GM21723 (cell line): ENCODE measurements around the gene MAJIN.
A peak's percentile ranks its signal among the peaks of the same experiment; 100 is the strongest.

ENCODE experiments used
- ATAC-seq: cut with Tn5 transposase; IDR thresholded peaks from one replicate; pipeline ENCODE4 v1.9.1; 2021; ENCODE audit warnings: mild to moderate bottlenecking, moderate library complexity; ENCODE audit not compliant: unreplicated experiment

MAJIN gene

DNA sequence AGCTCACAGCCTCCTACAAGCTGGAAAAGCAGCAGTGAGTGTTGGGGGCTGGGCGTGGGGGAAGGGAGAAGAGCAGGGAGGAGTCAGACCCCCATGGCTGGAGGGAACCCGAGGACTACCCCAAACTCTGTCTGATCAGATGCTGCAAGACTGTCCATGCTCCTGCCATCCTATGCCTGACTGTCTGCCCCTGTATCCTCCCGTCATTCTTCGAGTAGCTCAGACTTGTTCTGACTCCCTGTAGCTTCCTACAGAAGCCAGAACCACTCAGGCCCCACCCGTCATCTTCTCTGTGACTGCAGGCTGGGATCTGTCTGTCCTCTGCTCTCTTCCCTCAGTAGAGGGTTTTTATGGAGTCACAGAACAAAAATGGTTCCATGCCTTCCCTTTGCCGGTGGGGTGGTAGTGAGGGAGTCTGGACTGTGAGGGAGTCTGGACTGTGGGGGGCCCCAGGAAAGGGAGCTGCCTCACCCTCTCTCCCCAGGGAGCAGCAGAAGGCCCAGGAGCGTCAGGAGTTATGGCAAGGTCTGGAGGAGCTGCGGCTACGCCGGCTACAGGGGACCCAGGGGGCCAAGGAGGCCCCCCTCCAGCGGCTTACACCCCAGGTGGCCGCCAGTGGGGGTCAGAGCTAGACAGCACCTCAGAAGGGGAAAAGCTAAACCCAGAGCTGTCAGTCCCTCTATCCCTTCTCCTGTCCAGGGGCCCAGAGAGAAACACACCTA lies 38.5 kb downstream of the MAJIN start:
- ATAC-seq: no peak

DNA sequence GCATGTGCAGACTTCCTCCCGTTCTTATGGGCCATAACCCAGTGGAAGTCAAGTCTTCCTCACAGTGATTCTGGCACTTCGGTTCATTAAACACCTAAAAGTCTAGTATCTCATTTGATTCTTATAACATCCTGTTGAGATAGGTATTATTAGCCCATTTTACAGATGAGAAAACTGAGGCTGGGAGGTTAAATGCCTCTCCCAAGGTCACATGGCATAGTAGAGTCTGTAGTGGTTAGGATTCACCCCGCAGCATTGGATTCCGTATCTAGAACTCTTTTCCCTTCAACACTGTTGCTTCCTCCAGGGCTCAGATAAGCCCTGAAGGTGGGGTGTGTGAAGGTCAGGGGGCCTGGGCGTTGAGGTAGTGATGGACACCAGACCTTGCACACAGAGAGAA lies 39.6 kb downstream of the MAJIN start:
- ATAC-seq: no peak

DNA sequence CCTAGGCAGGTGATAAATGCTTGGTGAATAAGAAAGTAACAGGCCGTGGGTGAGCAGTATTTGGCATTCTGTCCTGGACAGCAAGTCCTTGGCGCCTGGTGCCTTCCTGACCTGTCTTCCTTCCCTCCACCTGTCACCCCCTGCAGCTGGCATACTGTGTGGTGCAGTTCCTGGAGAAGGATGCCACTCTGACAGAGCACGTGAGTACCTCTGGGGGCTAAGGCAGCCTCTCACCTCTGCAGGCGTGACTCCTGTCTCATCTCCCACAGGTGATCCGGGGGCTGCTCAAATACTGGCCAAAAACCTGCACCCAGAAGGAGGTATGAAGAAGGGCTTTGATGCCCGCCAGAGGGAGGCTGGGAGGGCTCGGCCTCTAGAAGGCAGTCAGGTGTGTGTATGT lies 40.6 kb downstream of the MAJIN start:
- ATAC-seq: no peak

DNA sequence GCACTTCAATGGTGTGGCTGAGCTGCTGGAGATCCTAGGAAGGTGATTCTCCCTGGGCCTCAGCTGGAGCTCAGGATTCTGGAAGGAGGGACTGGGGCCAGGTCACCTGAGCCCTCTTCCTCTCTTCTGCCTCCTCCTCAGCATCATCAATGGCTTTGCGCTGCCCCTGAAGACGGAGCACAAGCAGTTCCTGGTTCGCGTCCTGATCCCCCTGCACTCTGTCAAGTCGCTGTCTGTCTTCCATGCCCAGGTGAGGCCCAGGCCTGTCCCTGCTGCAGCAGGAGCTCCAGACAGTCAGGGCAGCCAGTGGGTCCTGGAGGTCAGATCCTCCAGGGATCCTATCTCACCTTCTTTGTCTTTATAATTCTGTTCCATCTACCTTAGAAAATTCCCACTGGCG lies 41.6 kb downstream of the MAJIN start:
- ATAC-seq: no peak

DNA sequence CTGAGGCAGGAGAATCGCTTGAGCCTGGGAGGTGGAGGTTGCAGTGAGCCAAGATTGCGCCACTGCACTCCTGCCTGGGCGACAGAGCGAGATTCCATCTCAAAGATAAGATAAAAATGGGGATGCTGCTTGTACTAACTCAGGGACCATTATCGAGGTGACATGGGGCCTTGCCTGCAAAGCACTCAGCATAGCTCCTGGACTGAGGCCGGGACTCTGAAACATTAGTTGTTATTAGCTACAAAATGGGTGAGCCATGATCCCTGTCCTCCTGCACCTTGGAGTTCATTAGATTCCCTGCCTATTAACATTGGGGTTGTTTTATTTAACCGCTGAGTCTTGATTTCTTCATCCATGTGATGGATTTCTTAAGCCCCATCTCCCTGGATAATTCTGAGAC lies 42.3 kb downstream of the MAJIN start:
- no peak for ATAC-seq

DNA sequence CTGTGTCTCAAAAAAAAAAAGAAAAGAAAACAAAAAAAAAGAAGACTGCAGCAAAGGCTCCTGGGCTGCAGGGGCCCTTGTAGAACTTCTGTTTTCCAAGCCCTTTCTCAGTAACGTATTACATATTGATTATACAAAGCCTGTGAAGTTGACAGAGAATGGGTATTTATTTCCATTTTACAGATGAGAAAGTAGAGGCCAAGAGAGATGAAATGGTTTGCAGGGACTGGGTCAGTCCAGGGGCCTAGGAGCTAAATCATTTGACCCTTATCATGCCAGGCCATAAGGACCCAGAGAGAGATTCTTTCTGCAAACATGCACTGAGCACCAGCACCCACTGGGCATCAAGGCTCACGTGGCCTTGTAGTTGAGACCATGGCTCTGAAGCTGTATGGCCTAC lies 43.0 kb downstream of the MAJIN start:
- no peak for ATAC-seq

DNA sequence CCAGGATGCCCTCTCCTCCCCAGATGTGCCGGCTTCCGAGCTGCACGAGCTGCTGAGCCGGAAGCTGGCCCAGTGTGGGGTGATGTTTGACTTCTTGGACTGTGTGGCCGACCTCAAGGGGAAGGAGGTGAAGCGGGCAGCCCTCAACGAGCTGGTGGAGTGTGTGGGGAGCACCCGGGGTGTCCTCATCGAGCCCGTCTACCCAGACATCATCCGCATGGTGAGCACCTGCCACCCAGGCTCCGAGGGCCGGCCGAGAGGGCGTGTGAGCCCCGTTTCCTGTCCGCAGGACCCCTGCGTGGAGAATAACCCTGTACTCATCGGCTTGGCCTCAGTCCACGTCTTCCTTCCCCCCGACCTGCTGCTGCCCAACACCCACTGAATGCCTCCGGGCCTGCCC lies 45.2 kb downstream of the MAJIN start:
- no peak for ATAC-seq

DNA sequence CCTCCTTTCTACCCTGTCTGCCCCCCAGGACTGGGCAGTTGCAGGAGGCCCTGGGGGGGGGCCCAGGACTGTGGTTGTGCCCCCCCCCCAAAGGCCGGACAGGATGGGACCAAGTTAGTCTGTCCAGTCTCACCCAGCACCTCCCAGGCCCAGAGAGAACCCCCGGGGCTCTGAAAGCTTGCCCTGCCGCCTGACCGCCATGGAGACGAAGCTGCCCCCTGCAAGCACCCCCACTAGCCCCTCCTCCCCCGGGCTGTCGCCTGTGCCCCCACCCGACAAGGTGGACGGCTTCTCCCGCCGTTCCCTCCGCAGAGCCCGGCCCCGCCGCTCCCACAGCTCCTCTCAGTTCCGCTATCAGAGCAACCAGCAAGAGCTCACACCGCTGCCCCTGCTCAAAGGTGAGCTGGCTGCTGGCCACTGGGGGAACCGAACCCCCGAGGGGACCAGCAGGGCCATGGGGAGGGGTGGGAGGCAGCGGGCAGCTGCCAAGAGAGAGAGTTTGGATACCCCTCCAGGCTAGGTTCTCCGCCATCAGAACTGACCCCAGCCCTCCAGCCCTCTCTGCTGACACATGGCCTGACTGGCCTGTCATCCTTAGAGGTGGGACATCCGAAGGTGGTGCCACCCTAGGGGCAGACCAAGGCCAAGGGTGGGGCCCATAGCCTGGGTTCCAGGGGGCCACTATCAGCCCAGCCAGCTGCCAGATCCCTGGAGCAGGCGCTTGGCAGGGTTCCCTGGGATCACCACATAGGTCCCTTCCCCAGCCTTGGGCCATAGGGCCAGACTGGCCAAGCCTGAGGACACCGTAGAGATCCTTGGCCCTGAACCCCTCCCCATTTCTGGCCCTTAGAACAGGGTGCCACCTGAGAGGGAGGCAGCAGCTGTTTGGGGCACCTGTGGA lies 46.1 kb downstream of the MAJIN start:
- no peak for ATAC-seq

DNA sequence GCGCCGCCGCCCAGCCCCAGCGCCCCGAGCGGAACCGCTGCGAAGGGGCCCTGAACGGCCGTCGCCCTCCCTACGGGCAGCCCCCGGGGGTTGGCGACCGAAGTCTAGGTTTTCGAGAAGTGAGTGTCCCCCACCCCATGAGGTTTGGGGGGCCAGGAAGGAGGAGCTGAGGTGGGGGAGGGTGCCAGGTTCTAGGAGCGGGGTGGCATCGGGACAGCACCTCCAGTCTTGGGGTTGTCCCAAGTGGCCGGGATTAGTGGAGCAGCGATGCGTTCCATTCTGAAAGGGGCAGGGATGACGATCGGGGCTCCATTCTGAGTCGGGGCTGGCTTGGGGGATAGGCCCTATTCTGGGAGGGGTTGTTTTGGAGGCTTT lies 47.0 kb downstream of the MAJIN start:
- peak; percentile 4 for ATAC-seq

DNA sequence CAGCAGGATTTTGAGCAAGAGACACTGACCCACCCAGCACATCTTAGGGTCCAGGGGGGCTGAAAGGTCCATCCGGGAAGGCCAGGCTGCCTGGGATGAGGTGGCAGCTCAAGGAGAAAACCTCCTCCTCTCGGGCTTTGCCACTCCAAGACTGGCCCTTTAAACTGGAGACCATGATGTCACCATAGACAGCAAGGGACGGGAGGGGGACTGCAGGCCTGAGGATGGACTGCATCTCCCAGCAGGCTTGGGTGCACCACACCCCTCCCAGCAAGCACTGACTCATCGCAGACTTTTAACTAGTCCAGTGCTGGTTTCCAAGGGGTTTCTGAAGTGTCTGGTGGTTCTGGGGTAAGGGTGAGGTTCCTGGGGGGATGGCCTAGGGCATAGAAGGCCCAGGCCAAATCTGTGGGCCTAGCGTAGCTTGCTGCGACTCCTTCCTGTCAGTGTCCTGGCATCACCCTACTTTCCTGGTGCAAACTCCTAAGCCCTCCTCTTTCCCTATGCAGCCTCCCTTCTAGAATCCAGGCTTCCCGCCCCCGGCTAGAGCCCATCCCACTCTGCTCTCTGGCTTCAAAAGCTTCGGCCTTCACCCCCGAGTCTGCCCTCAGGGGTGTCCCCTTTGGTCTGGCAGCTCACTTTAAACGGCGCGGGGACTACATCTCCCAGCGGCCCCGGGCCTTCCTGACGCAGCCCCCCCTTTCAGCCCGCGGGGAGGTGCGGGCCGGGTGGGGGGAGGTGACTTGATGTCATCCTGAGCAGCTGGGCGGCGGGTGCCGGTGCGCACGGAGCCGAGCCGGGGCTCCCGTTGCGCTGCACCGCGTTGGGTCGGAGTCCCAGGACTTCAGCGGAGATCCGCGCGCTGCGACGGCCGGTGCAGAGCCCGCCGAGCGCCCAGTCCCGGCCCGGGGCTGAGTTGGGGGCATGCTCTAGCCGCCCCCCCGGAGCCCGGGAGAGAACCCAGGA lies 47.7 kb downstream of the MAJIN start, which contains the start of gene PPP2R5B:
PPP2R5B (plus strand) TSS at position 746 of the 966 bp plus-strand sequence. CDS start 1,046 bp downstream, outside the sequence.
- peak; percentile 81 for ATAC-seq

DNA sequence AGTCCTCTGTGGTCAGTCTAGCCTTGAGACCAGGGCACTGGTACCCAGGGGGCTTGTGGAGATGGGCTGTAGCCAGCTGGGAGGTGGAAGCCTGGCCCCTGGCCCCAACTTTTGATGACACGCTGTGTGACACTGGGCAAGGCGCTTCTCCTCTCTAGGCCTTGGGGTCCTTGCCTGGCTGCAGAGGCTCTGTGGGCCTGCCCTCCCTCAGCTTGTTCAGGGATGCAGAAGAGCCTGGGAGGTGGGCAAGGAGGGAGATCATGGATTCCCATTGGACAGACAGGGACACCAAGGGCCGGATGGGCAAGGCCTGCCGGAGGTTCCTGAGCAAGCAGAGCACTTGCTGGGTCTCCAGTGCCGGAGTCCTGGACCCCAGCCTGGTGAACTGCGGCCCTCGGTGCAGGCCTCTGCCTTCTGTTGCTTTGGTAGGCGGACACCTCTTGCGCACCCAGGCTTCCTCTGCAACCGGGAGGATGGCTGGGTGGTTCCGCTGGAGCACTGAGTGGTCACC lies 48.7 kb downstream of the MAJIN start:
- ATAC-seq: no peak

DNA sequence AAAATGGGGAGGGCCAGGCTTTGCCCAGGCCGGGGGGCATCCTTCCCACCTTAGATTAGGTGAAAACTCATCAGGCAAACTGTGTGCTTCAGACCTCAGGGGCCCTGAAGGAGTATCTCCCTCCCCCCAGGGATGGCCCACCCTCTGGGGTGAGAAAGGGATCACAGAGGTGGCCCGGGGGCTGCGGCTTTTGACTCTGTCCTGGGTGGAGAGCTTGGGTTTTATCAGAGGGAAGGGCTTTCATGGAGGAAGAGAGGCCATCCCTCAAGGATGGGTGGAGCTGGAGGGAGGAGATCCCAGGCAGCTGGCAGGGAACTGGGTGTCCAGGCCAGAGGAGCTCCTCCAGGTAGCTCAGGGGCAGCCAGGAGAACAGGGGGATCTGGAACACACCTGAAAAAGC lies 50.5 kb downstream of the MAJIN start:
- no peak for ATAC-seq

DNA sequence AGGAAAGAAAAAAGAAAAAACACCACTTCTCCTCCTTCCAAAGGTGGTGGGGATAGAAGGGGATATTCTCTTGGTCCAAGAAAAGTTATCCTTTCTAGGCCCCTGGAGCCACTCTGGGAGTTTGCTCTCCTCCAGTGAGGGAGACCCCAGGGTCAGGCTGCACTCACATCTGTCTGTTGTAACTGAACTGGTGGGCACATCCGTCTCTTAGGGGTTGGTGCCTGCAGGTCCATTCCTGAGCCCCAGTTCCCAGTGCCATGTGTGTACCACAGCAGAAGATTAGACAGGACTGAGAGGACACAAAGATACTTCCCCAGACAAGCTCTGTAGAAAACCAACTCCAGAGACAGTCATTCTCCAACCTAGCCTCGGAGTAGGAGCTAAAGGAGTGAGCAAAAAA lies 51.8 kb downstream of the MAJIN start:
- ATAC-seq: no peak

DNA sequence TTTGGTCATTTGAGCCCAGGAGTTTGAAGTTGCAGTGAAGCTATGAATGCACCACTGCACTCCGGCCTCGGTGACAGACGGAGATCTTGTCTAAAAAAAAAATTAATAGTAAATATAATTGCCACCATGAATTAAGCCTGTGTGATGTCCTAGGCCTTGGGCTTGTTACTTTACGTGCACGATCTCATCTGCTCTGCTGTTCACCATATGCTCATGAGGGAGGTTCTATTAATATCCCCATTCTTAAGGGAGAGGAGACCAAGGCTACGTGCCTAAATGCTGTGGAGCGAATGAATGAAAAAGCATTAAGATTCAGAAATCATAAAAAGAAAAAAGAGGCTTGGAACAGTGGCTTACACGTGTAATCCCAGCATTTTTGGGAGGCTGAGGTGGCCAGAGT lies 52.3 kb downstream of the MAJIN start:
- no peak for ATAC-seq

DNA sequence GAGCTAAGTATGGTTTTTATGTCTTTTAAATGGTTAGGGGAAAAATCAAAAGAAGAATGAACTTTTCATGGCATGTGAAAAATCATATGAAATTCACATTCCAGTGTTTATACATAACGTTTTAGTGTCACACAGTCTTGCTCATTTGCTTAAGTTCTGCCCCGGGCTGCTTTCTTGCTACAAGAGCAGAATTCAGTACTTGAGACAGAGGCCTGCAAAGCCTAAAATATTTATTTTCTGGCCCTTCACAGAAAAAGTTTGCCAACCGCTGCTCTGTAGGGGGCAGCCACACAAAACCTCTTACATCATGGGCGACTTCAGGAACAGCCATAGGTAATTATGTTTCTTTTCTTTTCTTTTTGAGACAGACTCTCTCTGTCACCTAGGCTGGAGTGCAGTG lies 53.9 kb downstream of the MAJIN start:
- no peak for ATAC-seq

DNA sequence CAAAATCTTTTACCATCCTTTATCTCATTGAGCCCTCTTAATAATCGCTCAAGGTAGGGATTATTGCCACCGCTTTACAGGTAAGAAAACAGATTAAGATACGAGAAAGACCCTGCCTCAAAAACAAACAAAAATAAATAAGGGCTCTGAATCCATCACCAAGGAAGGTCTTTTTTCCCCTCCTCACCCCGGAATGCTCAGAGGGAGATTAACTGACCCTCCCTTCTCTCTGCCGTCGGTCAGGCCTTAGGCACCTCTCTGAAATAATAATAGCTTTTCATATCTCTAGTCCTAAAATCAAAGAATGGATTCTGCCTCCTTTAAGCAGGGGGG lies 54.3 kb downstream of the MAJIN start:
- ATAC-seq: no peak

DNA sequence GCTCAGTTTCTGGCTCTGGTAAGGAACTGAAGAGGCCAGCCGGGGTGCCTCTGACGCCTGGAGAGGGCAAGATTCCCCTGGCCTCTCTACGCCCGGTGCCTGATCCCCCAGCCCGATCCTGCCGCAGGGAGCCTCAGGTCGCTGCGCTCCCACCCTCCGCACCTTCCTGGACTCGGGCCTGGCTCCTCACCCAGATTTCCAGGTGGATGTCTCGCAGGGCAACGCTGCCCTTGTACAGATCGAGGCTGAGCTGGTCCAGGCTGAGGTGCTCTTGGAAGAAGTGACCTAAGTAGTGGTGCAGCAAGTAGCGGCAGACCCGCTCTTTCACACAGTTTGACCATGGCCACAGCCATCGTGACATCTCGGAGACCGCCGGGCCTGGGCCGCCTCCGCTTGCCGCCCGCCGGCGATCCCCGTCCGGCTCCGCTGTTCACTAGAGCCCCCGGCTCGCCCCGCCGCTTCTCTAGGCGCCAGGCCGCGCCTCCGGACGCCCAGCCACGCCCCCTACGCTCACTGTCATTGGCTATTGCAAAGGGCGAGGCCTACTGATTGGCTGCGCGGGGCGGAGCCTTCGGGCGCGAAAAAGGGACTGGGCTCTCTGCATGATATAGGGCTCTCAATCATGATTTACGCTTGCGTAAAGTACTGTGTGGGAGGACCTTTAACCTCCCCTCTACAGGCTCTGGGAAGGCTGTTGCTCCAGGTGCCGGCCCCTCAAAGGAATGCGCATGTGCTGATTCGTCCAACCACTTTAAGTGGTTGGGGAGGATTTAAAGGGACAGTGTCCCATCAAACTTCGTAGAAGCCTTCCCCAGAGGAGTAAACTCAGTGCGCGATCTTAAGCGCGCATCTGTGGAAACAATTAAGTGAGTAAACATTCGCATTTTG lies 54.9 kb downstream of the MAJIN start, which contains the start of gene ATG2A:
ATG2A (minus strand) TSS at position 435 of the 888 bp plus-strand sequence; CDS start at position 361, 74 bp downstream.
- peak; percentile 92 for ATAC-seq

DNA sequence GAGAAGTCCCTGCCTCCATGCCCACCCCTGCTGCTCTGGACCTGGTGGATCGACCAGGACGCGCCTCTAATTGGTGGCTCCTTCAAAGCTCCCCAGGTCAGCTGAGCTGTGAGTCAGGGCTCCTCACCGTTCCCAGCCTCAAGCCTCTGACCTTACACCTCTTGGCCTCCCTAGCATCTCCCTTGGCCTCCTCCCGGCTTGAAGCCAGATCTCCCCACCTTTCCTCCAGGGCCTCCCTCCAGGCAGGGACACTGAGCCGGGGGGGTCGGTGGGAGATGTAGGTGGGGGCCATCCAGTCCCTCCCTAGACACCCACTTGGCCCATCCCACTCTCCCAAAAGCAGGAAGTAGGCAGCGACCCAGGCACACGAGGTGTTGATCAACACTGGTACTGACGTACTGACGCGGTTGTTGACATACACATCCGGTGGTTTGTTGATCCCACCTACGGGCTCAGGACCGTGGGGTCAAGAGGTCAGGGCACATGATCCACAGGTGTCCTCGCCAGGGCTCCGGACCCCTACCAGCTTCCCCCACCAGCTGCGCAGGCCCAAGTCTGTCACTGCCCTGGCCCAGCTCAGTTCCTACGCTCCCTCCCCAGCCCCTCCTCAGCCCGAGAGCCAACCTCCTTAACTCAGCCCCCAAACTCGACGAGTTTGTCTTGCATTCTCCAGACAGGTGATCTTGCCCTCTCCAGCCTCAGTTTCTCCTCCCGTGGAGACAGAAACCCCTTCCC lies 55.7 kb downstream of the MAJIN start:
- ATAC-seq: no peak

DNA sequence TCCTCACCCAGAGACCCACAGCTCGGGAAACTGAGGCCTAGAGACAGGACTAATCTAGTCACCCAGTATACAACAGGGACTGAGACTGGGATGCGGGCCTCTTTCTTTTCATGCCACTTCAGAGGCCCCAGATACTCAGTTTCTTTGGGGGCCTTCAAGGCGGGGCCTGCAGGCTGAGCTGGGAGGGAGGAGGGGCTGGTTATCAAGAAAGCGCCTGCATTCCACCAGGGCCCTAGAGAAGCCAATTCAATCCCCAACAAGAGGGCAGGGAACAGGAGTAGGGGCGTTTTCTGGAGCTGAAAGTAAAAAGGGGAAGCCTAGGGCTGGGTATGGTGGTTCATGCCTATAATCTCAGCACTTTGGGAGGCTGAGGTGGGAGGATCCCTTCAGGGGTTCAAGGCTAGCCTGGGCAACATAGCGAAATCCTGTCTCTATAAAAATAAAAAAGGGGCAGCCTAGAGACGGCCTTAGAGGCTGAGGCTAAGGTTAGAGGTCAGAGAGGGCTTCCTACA lies 56.5 kb downstream of the MAJIN start:
- no peak for ATAC-seq
